Type B pancreatic cell (in vitro differentiated cells): Measurements from ENCODE around the gene MOB3A. TPM values are rescaled to one million over a fixed set of nuclear protein-coding genes. Genes with fewer than 3 reads are reported as not detected.
A peak's percentile ranks its signal among the peaks of the same experiment; 100 is the strongest.

Experiments used
- DNase-seq: peaks from one replicate; pipeline ENCODE4 v3.0.0; 2021; ENCODE audit warnings: mixed read lengths; ENCODE audit not compliant: unreplicated experiment; ENCODE audit errors: extremely low spot score
- H3K27ac Mint-ChIP-seq: 2 replicates; pipeline ENCODE4 v1.8.0; 2021; ENCODE audit warnings: mild to moderate bottlenecking, mixed read lengths
- H3K27me3 Mint-ChIP-seq: 2 replicates; pipeline ENCODE4 v1.8.0; 2021; ENCODE audit warnings: mixed read lengths
- H3K36me3 Mint-ChIP-seq: 2 replicates; pipeline ENCODE4 v1.8.0; 2021; ENCODE audit warnings: mixed read lengths
- H3K4me1 Mint-ChIP-seq: one replicate; pipeline ENCODE4 v1.8.0; 2021; ENCODE audit warnings: mixed read lengths; ENCODE audit not compliant: unreplicated experiment
- H3K4me3 Mint-ChIP-seq: 2 replicates; pipeline ENCODE4 v1.8.0; 2021; ENCODE audit warnings: mild to moderate bottlenecking, mixed read lengths
- H3K9me3 Mint-ChIP-seq: 2 replicates; pipeline ENCODE4 v1.8.0; 2021; ENCODE audit warnings: mixed read lengths
- CTCF ChIP-seq: fragments of 200-600 bp; sonication (generic); conservative IDR thresholded peaks from 2 replicates; pipeline ENCODE4 v1.5.0; 2021; ENCODE audit warnings: antibody characterized with exemption, mild to moderate bottlenecking
- long read RNA-seq: library from polyadenylated mRNA; unstranded; transcript quantifications from one replicate; pipeline ENCODE4 v2.0.0, GENCODE V29; 2020
- total RNA-seq: library from RNA; stranded (reverse); gene quantifications from 2 replicates; pipeline ENCODE4 v1.2.1, GENCODE V29; 2021; ENCODE audit warnings: low replicate concordance

Gene MOB3A
- 34.6 and 37.8 TPM in 2 replicates for total RNA-seq
- long read RNA-seq, result 0 reads

- Mint-ChIP-seq H3K4me1 (peaks cover 6% of the 10 kb centered on the region), H3K9me3 (no peaks in the 10 kb centered on the region), H3K27ac (peak within 1 kb of the TSS; percentile 95), H3K27me3 (no peaks in the 10 kb centered on the region), H3K4me3 (peak within 1 kb of the TSS; percentile 93), H3K36me3 (no peaks in the 10 kb centered on the region)
- TF ChIP-seq CTCF, result peak; percentile 68
- no peak for DNase-seq
These were observed at the start of gene MOB3A for GRCh38 chr19:2096034-2096479. Gene MOB3A, minus strand, starts transcription at chr19:2096326. Its CDS starts 17,766 bp downstream, at chr19:2078560.

- peak overlapping the region; percentile 66 for H3K4me3 Mint-ChIP-seq
- no peaks in the 10 kb centered on the region for H3K27me3 Mint-ChIP-seq
- no peak for DNase-seq
- peaks cover 17% of the 10 kb centered on the region for H3K4me1 Mint-ChIP-seq
- no peaks in the 10 kb centered on the region for H3K36me3 Mint-ChIP-seq
- H3K9me3 Mint-ChIP-seq, result no peaks in the 10 kb centered on the region
- H3K27ac Mint-ChIP-seq, result peak overlapping the region; percentile 75
- no peak for TF ChIP-seq CTCF
These were observed 49.7 kb upstream of the MOB3A start for GRCh38 chr19:2145831-2146241.

DNA sequence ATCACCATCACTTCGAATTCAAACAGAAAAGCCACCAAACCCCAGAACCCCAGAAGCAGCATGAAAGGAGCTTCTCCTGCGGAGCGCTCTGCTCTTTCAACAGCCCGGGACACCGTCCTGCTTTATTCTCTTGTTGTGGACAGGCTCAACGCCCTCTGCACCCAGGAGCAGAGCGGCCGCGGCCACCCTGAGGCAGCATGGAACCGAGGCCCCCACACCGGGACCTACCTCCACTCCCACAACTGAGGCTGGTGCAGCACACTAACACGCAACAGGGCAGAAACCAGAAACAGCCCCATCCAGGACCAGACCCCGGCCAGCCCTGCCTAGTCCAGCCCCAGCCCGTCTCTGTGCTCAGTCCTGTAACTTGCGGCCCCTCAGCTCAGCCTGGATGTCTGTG, 48.1 kb upstream of the MOB3A start:
- H3K9me3 Mint-ChIP-seq, result no peaks in the 10 kb centered on the region
- no peak for DNase-seq
- TF ChIP-seq CTCF, result no peak
- H3K36me3 Mint-ChIP-seq, result no peaks in the 10 kb centered on the region
- H3K27ac Mint-ChIP-seq, result no peak overlapping the region
- H3K4me3 Mint-ChIP-seq, result no peak overlapping the region
- no peaks in the 10 kb centered on the region for H3K27me3 Mint-ChIP-seq
- peaks cover 9% of the 10 kb centered on the region for H3K4me1 Mint-ChIP-seq

DNA sequence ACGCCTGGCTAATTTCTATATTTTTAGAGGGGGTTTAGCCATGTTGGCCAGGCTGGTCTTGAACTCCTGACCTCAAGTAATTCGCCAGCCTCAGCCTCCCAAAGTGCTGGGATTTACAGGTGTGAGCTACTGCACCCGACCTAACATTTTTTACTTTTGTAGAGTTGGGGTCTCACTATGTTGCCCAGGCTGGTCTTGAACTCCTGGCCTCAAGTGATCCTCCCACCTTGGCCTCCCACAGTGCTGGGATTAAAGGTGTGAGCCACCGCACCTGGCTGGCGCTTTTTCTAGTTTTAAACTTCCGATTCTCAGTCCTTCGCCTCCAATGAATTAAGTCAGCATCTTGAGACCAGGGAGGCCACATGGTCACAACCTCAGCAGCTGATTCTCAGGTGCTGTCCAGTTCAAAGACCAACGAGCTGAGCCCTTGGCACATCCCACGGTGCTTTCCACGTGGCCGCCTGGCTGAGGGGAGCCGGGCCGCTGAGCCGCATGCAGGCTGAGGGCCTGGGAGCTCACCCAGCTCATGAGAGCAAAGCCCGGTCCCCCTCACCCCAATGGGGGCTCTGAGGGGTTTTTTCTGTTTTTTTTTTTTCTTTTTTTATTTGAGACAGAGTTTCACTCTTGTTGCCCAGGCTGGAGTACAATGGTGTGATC, 46.2 kb upstream of the MOB3A start:
- Mint-ChIP-seq H3K27me3 (no peaks in the 10 kb centered on the region), H3K36me3 (peaks cover 3% of the 10 kb centered on the region), H3K4me3 (no peak overlapping the region), H3K4me1 (peaks cover 4% of the 10 kb centered on the region), H3K27ac (no peak overlapping the region), H3K9me3 (no peaks in the 10 kb centered on the region)
- no peak for DNase-seq
- TF ChIP-seq CTCF, result no peak

DNA sequence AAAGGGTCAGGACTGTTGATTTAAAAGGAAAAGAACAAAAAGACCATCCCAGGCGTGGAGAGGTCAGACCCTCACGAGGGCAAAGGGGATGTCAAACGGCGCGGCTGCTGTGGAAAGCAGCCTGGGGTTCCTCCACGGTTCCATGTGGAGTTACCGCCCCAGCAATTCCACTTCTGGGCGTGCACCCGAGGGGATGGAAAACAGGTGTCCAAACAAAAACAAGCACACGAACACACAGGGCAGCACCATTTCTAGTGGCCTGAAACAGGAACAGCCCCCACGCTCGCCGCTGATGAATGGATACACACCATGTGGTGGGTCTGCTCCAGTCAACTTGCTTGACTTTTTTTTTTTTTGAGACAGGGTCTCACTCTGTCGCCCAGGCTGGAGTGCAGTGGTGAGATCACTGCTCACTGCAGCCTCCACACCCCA, 44.0 kb upstream of the MOB3A start:
- Mint-ChIP-seq H3K4me3 (no peak overlapping the region), H3K9me3 (no peaks in the 10 kb centered on the region), H3K36me3 (peaks cover 7% of the 10 kb centered on the region), H3K27ac (no peak overlapping the region), H3K27me3 (no peaks in the 10 kb centered on the region), H3K4me1 (no peaks in the 10 kb centered on the region)
- TF ChIP-seq CTCF, result no peak
- DNase-seq, result no peak
